Measurements from ENCODE around the gene TGDS. TPM values are rescaled to one million over a fixed set of nuclear protein-coding genes. Genes with fewer than 3 reads are reported as not detected.

The TGDS gene
- total RNA-seq, 1 experiment from 2014 or later, result 9.0 TPM

GRCh38 chr13:94622344-94622743 lies 26.4 kb upstream of the TGDS start:
- no TSS peak for BruUV-seq (replicated peaks)
- TF ChIP-seq CTCF (conservative IDR thresholded peaks at IDR 0.05; ENCODE audit: low read depth, low read length) (no peak), EZH2phosphoT487 (IDR thresholded peaks at IDR 0.05; ENCODE audit: borderline replicate concordance, low read length) (no peak), EZH2 (IDR thresholded peaks at IDR 0.05; ENCODE audit: low read length, unreplicated experiment) (no peak)
- Histone ChIP-seq H3K9me3 (ENCODE audit: low read length) (no peaks in the 10 kb centered on the region), H3K4me1 (ENCODE audit: insufficient read depth, low read length) (no peaks in the 10 kb centered on the region), H3K36me3 (ENCODE audit: low read depth, low read length) (peaks cover 17% of the 10 kb centered on the region), H3F3A (ENCODE audit: low read length, unreplicated experiment) (no peaks in the 10 kb centered on the region), H2AFZ (ENCODE audit: low read length) (no peak overlapping the region), H3K9ac (ENCODE audit: low read length) (no peak overlapping the region), H3K27me3 (ENCODE audit: low read length) (no peaks in the 10 kb centered on the region), H3K27ac (ENCODE audit: low read length) (no peak overlapping the region), H3K79me2 (ENCODE audit: low read length) (no peaks in the 10 kb centered on the region), H4K20me1 (ENCODE audit: low read length) (no peaks in the 10 kb centered on the region), H3K4me3 (ENCODE audit: low read length) (no peak overlapping the region), H3K9me2 (replicated peaks; ENCODE audit: low read length) (no peaks in the 10 kb centered on the region), H3K4me2 (ENCODE audit: low read length) (no peak overlapping the region)
- ATAC-seq, result no peak
- intact Hi-C loops (cut with micrococcal nuclease), result no loop called here
- ChIA-PET POLR2A (ENCODE audit: unreplicated experiment) (no interaction called here), CTCF (no interaction called here)
- no peak for DNase-seq

- Histone ChIP-seq H3K4me1 (ENCODE audit: insufficient read depth, low read length) (no peaks in the 10 kb centered on the region), H3K9me2 (replicated peaks; ENCODE audit: low read length) (no peaks in the 10 kb centered on the region), H3K27me3 (ENCODE audit: low read length) (no peaks in the 10 kb centered on the region), H3K4me2 (ENCODE audit: low read length) (no peak overlapping the region), H3K79me2 (ENCODE audit: low read length) (no peaks in the 10 kb centered on the region), H3K36me3 (ENCODE audit: low read depth, low read length) (peaks cover 14% of the 10 kb centered on the region), H3F3A (ENCODE audit: low read length, unreplicated experiment) (no peaks in the 10 kb centered on the region), H4K20me1 (ENCODE audit: low read length) (no peaks in the 10 kb centered on the region), H3K4me3 (ENCODE audit: low read length) (no peak overlapping the region), H3K9me3 (ENCODE audit: low read length) (no peaks in the 10 kb centered on the region), H2AFZ (ENCODE audit: low read length) (no peak overlapping the region), H3K9ac (ENCODE audit: low read length) (no peak overlapping the region), H3K27ac (ENCODE audit: low read length) (no peak overlapping the region)
- ATAC-seq (peak; percentile 67), DNase-seq (peak; percentile 61)
- TF ChIP-seq EZH2 (IDR thresholded peaks at IDR 0.05; ENCODE audit: low read length, unreplicated experiment) (no peak), CTCF (conservative IDR thresholded peaks at IDR 0.05; ENCODE audit: low read depth, low read length) (peak; percentile 83)
- ChIA-PET CTCF (interaction anchor here (0.6 to 1.5 kb wide), 6 partner anchors 36 to 535 kb away, joined by 3 to 5 read pairs (median 3); no protein-coding TSS in a partner anchor), POLR2A (ENCODE audit: unreplicated experiment) (no interaction called here)
- intact Hi-C loops (cut with micrococcal nuclease), result loop anchor here (1.0 to 2.0 kb wide), 3 partner anchors 40 to 534 kb away; partner anchors contain the start of gene SOX21
- no TSS peak for BruUV-seq (replicated peaks)
Observed at GRCh38 chr13:94620286-94620896, 24.4 kb upstream of the TGDS start.

- Histone ChIP-seq H4K20me1 (ENCODE audit: low read length) (no peaks in the 10 kb centered on the region), H3F3A (ENCODE audit: low read length, unreplicated experiment) (no peaks in the 10 kb centered on the region), H3K9me2 (replicated peaks; ENCODE audit: low read length) (no peaks in the 10 kb centered on the region), H3K36me3 (ENCODE audit: low read depth, low read length) (peaks cover 14% of the 10 kb centered on the region), H3K4me2 (ENCODE audit: low read length) (no peak overlapping the region), H3K4me3 (ENCODE audit: low read length) (no peak overlapping the region), H3K27ac (ENCODE audit: low read length) (no peak overlapping the region), H2AFZ (ENCODE audit: low read length) (no peak overlapping the region), H3K9me3 (ENCODE audit: low read length) (no peaks in the 10 kb centered on the region), H3K27me3 (ENCODE audit: low read length) (no peaks in the 10 kb centered on the region), H3K4me1 (ENCODE audit: insufficient read depth, low read length) (no peaks in the 10 kb centered on the region), H3K79me2 (ENCODE audit: low read length) (no peaks in the 10 kb centered on the region), H3K9ac (ENCODE audit: low read length) (no peak overlapping the region)
- TF ChIP-seq EZH2 (IDR thresholded peaks at IDR 0.05; ENCODE audit: low read length, unreplicated experiment), result no peak
- TF ChIP-seq CTCF (conservative IDR thresholded peaks at IDR 0.05; ENCODE audit: low read depth, low read length), result peak; percentile 74
- no peak for TF ChIP-seq EZH2phosphoT487 (IDR thresholded peaks at IDR 0.05; ENCODE audit: borderline replicate concordance, low read length)
- ChIA-PET POLR2A (ENCODE audit: unreplicated experiment) (no interaction called here), CTCF (interaction anchor here (0.7 to 1.5 kb wide), 3 partner anchors 39 to 505 kb away, joined by 3 to 9 read pairs (median 3); no protein-coding TSS in a partner anchor)
- ATAC-seq, result no peak
- no TSS peak for BruUV-seq (replicated peaks)
- intact Hi-C loops (cut with micrococcal nuclease), result loop anchor here (1.0 kb wide), 1 partner anchor 182 kb away; no protein-coding TSS in a partner anchor
- DNase-seq, result peak; percentile 49
Observed at GRCh38 chr13:94617389-94618000, 21.5 kb upstream of the TGDS start.

Measured in PC-3 (cell line).